Muscle layer of colon (tissue), 2 donors: ENCODE results near the gene FAM47C.
"Not testable (repeated sequence)": the region's sequence is repeated elsewhere in the genome, so short reads cannot be mapped to it uniquely, and the experiment has no call there.

Source experiments
- H3K27ac ChIP-seq: one replicate; pipeline ENCODE4 v1.7.0; 2013; ENCODE audit warnings: low read depth, mild to moderate bottlenecking, low read length, moderate library complexity
- H3K27me3 ChIP-seq, 2 donors: one replicate each; pipeline ENCODE4 v1.7.0; 2013; ENCODE audit warnings: low read length in 2 of 2, mild to moderate bottlenecking in 2 of 2; ENCODE audit not compliant: insufficient read depth in 2 of 2, control insufficient read depth in 1 of 2
- H3K36me3 ChIP-seq: one replicate; pipeline ENCODE4 v1.7.0; 2013; ENCODE audit warnings: mild to moderate bottlenecking, low read length; ENCODE audit not compliant: insufficient read depth
- H3K4me1 ChIP-seq: one replicate; pipeline ENCODE4 v1.7.0; 2013; ENCODE audit warnings: mild to moderate bottlenecking, low read length; ENCODE audit not compliant: insufficient read depth
- H3K4me3 ChIP-seq, 2 donors: one replicate each; pipeline ENCODE4 v1.7.0; 2013; ENCODE audit warnings: low read length in 2 of 2, low read depth in 1 of 2, mild to moderate bottlenecking in 1 of 2, moderate library complexity in 1 of 2
- H3K9ac ChIP-seq: one replicate; pipeline ENCODE4 v1.7.0; 2013; ENCODE audit warnings: low read length
- H3K9me3 ChIP-seq: one replicate; pipeline ENCODE4 v1.7.0; 2013; ENCODE audit warnings: mild to moderate bottlenecking, low read length
- donor health status: abdominal sarcoma.
- donor health status: Adenocarcinoma of cecum.

FAM47C gene

GRCh38 chrX:37008182-37008581 lies at the start of gene FAM47C:
TSS of gene FAM47C (plus strand) at chrX:37008366. CDS start at chrX:37008411, 45 bp downstream.
- H3K9me3 ChIP-seq, H3K4me3 ChIP-seq, H3K27me3 ChIP-seq, H3K4me1 ChIP-seq, H3K9ac ChIP-seq, H3K27ac ChIP-seq, H3K36me3 ChIP-seq: not testable (repeated sequence)

- H3K9me3 ChIP-seq, result no peaks in the 10 kb centered on the region
- H3K27me3 ChIP-seq, result peaks cover 2 to 21% of the 10 kb centered on the region in 2 donors
- no peak overlapping the region for H3K4me3 ChIP-seq
- H3K4me1 ChIP-seq, result no peaks in the 10 kb centered on the region
- no peak overlapping the region for H3K27ac ChIP-seq
- no peak overlapping the region for H3K9ac ChIP-seq
- H3K36me3 ChIP-seq, result no peaks in the 10 kb centered on the region
Observed at GRCh38 chrX:36961590-36961989, 46.6 kb upstream of the FAM47C start.

- H3K4me3 ChIP-seq, result no peak overlapping the region
- H3K36me3 ChIP-seq, result no peaks in the 10 kb centered on the region
- H3K9me3 ChIP-seq, result no peaks in the 10 kb centered on the region
- H3K9ac ChIP-seq, result no peak overlapping the region
- no peak overlapping the region for H3K27ac ChIP-seq
- no peaks in the 10 kb centered on the region for H3K4me1 ChIP-seq
- peaks cover 0 to 9% of the 10 kb centered on the region in 2 donors for H3K27me3 ChIP-seq
Observed at GRCh38 chrX:36963069-36963808, 44.9 kb upstream of the FAM47C start.

- H3K9ac ChIP-seq, result no peak overlapping the region
- H3K4me3 ChIP-seq, result no peak overlapping the region
- no peak overlapping the region for H3K27ac ChIP-seq
- H3K9me3 ChIP-seq, result no peaks in the 10 kb centered on the region
- H3K36me3 ChIP-seq, result no peaks in the 10 kb centered on the region
- peaks cover 0 to 7% of the 10 kb centered on the region in 2 donors for H3K27me3 ChIP-seq
- no peaks in the 10 kb centered on the region for H3K4me1 ChIP-seq
Observed at GRCh38 chrX:36963852-36964251, 44.3 kb upstream of the FAM47C start.

GRCh38 chrX:36973575-36973974 lies 34.6 kb upstream of the FAM47C start:
- Histone ChIP-seq H3K36me3 (no peaks in the 10 kb centered on the region), H3K4me3 (no peak overlapping the region), H3K9ac (no peak overlapping the region), H3K27ac (no peak overlapping the region), H3K9me3 (no peaks in the 10 kb centered on the region), H3K4me1 (no peaks in the 10 kb centered on the region), H3K27me3 (peaks cover 0 to 6% of the 10 kb centered on the region in 2 donors)

GRCh38 chrX:36974911-36975310 lies 33.3 kb upstream of the FAM47C start:
- Histone ChIP-seq H3K4me1 (no peaks in the 10 kb centered on the region), H3K36me3 (no peaks in the 10 kb centered on the region), H3K4me3 (no peak overlapping the region), H3K9ac (no peak overlapping the region), H3K27ac (no peak overlapping the region), H3K9me3 (no peaks in the 10 kb centered on the region), H3K27me3 (peaks cover 0 to 6% of the 10 kb centered on the region in 2 donors)

- Histone ChIP-seq H3K36me3 (no peaks in the 10 kb centered on the region), H3K9ac (no peak overlapping the region), H3K27me3 (peaks cover 0 to 6% of the 10 kb centered on the region in 2 donors), H3K4me3 (no peak overlapping the region), H3K9me3 (no peaks in the 10 kb centered on the region), H3K27ac (no peak overlapping the region), H3K4me1 (no peaks in the 10 kb centered on the region)
Observed at GRCh38 chrX:36978886-36979285, 29.3 kb upstream of the FAM47C start.

GRCh38 chrX:36983831-36984230 lies 24.3 kb upstream of the FAM47C start:
- no peak overlapping the region for H3K9ac ChIP-seq
- peaks cover 0 to 5% of the 10 kb centered on the region in 2 donors for H3K27me3 ChIP-seq
- H3K9me3 ChIP-seq, result no peaks in the 10 kb centered on the region
- no peak overlapping the region for H3K4me3 ChIP-seq
- no peaks in the 10 kb centered on the region for H3K4me1 ChIP-seq
- H3K27ac ChIP-seq, result no peak overlapping the region
- H3K36me3 ChIP-seq, result no peaks in the 10 kb centered on the region

- not testable (repeated sequence) for H3K9me3 ChIP-seq, H3K36me3 ChIP-seq, H3K27ac ChIP-seq, H3K4me1 ChIP-seq, H3K9ac ChIP-seq, H3K4me3 ChIP-seq, H3K27me3 ChIP-seq
Observed at GRCh38 chrX:36985416-36986209, 22.6 kb upstream of the FAM47C start.

GRCh38 chrX:36986231-36986630 lies 21.9 kb upstream of the FAM47C start:
- H3K4me1 ChIP-seq, result no peaks in the 10 kb centered on the region
- no peaks in the 10 kb centered on the region for H3K36me3 ChIP-seq
- no peak overlapping the region for H3K4me3 ChIP-seq
- H3K27me3 ChIP-seq, result peaks cover 0 to 9% of the 10 kb centered on the region in 2 donors
- no peak overlapping the region for H3K27ac ChIP-seq
- H3K9me3 ChIP-seq, result no peaks in the 10 kb centered on the region
- no peak overlapping the region for H3K9ac ChIP-seq

- H3K9ac ChIP-seq, H3K36me3 ChIP-seq, H3K9me3 ChIP-seq, H3K27ac ChIP-seq, H3K4me3 ChIP-seq, H3K4me1 ChIP-seq, H3K27me3 ChIP-seq: not testable (repeated sequence)
Observed at GRCh38 chrX:36987212-36987611, 21.0 kb upstream of the FAM47C start.
